Measurements from ENCODE around the gene CADM2. TPM values are rescaled to one million over a fixed set of nuclear protein-coding genes. Genes with fewer than 3 reads are reported as not detected.

Gene CADM2
- total RNA-seq, 1 experiment from 2014 or later, result 1.3 TPM

DNA sequence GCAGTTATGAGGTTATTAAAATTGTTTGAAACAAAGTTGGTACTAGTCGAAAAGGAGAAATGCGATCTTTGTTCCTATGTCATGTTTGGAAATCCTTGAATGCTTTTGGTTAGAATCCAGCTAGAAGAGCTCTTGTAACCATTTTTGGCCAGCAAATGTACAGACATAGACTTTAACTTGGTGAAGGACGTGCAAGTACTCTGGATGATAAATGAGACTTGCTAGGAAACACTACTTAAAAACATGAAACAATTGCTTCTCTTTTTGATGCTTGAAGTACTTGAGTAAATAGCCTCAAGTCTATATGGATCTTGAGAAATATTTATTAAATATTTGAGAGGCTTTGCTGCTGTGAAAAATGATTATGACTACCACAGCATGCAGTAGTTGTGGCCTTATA lies 95.8 kb downstream of the CADM2 start:
- Mint-ChIP-seq H3K9me3 (ENCODE audit: low read depth, unreplicated experiment) (no peaks in the 10 kb centered on the region), H3K4me3 (ENCODE audit: low read depth, unreplicated experiment) (no peak overlapping the region), H3K4me1 (ENCODE audit: low read depth, unreplicated experiment) (no peaks in the 10 kb centered on the region), H3K27ac (ENCODE audit: unreplicated experiment) (no peak overlapping the region), H3K27me3 (ENCODE audit: unreplicated experiment) (no peaks in the 10 kb centered on the region), H3K36me3 (ENCODE audit: insufficient read depth, unreplicated experiment) (no peaks in the 10 kb centered on the region)
- intact Hi-C loops (cut with micrococcal nuclease; ENCODE audit: unreplicated experiment), result no loop called here
- TF ChIP-seq, protein P1, sequence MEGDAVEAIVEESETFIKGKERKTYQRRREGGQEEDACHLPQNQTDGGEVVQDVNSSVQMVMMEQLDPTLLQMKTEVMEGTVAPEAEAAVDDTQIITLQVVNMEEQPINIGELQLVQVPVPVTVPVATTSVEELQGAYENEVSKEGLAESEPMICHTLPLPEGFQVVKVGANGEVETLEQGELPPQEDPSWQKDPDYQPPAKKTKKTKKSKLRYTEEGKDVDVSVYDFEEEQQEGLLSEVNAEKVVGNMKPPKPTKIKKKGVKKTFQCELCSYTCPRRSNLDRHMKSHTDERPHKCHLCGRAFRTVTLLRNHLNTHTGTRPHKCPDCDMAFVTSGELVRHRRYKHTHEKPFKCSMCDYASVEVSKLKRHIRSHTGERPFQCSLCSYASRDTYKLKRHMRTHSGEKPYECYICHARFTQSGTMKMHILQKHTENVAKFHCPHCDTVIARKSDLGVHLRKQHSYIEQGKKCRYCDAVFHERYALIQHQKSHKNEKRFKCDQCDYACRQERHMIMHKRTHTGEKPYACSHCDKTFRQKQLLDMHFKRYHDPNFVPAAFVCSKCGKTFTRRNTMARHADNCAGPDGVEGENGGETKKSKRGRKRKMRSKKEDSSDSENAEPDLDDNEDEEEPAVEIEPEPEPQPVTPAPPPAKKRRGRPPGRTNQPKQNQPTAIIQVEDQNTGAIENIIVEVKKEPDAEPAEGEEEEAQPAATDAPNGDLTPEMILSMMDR (IDR thresholded peaks at IDR 0.05; ENCODE audit: unreplicated experiment), result no peak
- BruUV-seq (replicated peaks), result no TSS peak
- DNase-seq, result no peak
- CTCF ChIA-PET, result no interaction called here

DNA sequence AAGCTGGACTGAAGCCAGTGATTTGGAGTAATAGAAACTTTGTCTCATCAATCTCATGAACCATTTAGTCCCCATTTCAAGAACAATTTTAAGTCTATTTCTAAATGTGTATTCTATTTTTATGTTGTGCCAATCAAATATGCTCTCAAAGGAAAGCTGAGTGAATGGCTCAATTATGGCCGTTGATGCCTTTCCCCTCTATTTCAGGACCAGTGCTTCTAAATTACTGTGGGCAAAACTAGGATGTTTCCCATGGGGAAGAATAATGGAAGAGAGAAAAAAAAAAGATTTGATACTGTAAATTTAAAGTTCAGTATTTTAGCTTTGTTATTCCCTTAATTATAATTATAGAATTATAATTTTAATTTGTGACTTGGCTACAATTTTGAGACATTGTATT lies 110.1 kb downstream of the CADM2 start:
- CTCF ChIA-PET, result no interaction called here

DNA sequence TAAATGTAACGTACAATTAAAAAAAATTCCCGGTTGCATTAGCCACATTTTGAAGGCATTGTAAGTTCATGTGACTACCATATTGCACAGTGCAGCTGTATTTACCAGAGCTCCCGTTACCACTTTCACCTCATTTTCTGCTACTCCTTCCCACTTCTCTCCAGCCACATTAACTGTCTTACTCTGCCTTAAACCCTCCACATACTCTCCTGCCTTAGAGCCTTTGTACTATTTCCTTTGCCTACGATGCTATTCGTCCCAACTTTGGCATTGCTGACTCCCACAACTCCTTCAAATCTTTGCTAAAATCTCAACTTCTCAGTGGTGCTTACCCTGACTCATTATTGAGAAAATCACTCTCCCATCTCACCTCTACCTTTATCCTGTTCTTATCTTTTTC lies 115.2 kb downstream of the CADM2 start:
- Mint-ChIP-seq H3K36me3 (ENCODE audit: insufficient read depth, unreplicated experiment) (no peaks in the 10 kb centered on the region), H3K27ac (ENCODE audit: unreplicated experiment) (no peak overlapping the region), H3K9me3 (ENCODE audit: low read depth, unreplicated experiment) (no peaks in the 10 kb centered on the region), H3K4me3 (ENCODE audit: low read depth, unreplicated experiment) (no peak overlapping the region), H3K27me3 (ENCODE audit: unreplicated experiment) (no peaks in the 10 kb centered on the region), H3K4me1 (ENCODE audit: low read depth, unreplicated experiment) (no peaks in the 10 kb centered on the region)
- no TSS peak for BruUV-seq (replicated peaks)
- intact Hi-C loops (cut with micrococcal nuclease; ENCODE audit: unreplicated experiment), result no loop called here
- no peak for DNase-seq
- CTCF ChIA-PET, result no interaction called here
- TF ChIP-seq, protein P1 (IDR thresholded peaks at IDR 0.05; ENCODE audit: unreplicated experiment), result no peak

More for the DNA sequence above, 110.1 kb downstream of the CADM2 start:
- no TSS peak for BruUV-seq (replicated peaks)
- Mint-ChIP-seq H3K4me3 (ENCODE audit: low read depth, unreplicated experiment) (no peak overlapping the region), H3K27ac (ENCODE audit: unreplicated experiment) (no peak overlapping the region), H3K36me3 (ENCODE audit: insufficient read depth, unreplicated experiment) (no peaks in the 10 kb centered on the region), H3K27me3 (ENCODE audit: unreplicated experiment) (no peaks in the 10 kb centered on the region), H3K4me1 (ENCODE audit: low read depth, unreplicated experiment) (peaks cover 8% of the 10 kb centered on the region), H3K9me3 (ENCODE audit: low read depth, unreplicated experiment) (no peaks in the 10 kb centered on the region)
- no peak for DNase-seq
- intact Hi-C loops (cut with micrococcal nuclease; ENCODE audit: unreplicated experiment), result no loop called here
- TF ChIP-seq, protein P1 (IDR thresholded peaks at IDR 0.05; ENCODE audit: unreplicated experiment), result no peak

DNA sequence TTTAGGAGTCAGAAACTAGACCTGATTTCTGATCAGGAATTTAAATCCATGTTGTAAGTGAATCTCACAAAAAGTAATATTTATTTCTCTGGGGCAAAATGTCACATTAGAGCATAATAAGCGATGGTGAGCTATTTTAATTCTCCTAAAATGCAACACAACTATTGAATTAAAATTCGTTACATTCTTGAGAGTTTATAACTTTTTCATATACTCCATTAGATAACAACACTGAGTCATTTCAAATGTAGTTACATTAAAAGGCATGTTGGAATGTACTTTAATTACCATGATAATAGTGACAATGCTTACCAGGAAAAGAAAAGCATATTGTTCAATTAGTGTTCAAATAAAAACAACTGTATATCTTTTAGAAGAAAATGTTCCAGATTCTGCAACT lies 116.9 kb downstream of the CADM2 start:
- Mint-ChIP-seq H3K27ac (ENCODE audit: unreplicated experiment) (no peak overlapping the region), H3K9me3 (ENCODE audit: low read depth, unreplicated experiment) (no peaks in the 10 kb centered on the region), H3K4me1 (ENCODE audit: low read depth, unreplicated experiment) (no peaks in the 10 kb centered on the region), H3K36me3 (ENCODE audit: insufficient read depth, unreplicated experiment) (no peaks in the 10 kb centered on the region), H3K27me3 (ENCODE audit: unreplicated experiment) (no peaks in the 10 kb centered on the region), H3K4me3 (ENCODE audit: low read depth, unreplicated experiment) (no peak overlapping the region)
- no TSS peak for BruUV-seq (replicated peaks)
- CTCF ChIA-PET, result no interaction called here
- TF ChIP-seq, protein P1 (IDR thresholded peaks at IDR 0.05; ENCODE audit: unreplicated experiment), result no peak
- intact Hi-C loops (cut with micrococcal nuclease; ENCODE audit: unreplicated experiment), result no loop called here
- DNase-seq, result no peak

DNA sequence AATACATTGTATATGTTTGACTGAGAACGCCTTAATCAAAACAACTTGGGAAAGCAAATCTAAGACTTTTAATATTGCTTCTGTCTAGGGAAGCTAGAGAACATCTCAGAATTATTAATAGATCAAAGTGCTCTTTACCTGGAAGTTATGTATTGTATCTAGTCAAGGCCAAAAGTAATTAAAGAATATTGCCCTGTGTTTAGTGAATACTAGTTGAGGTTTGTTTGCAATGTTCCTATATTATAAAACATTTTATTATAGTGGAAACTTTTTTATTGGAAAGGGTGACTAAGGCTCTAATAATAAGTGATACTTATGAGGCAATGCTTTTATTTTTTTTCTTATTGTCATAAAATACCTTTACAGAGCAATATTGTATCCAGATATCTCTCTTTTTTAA lies 118.2 kb downstream of the CADM2 start:
- no peaks in the 10 kb centered on the region for H3K36me3 Mint-ChIP-seq (ENCODE audit: insufficient read depth, unreplicated experiment)
- no peak overlapping the region for H3K27ac Mint-ChIP-seq (ENCODE audit: unreplicated experiment)
- H3K27me3 Mint-ChIP-seq (ENCODE audit: unreplicated experiment), result no peaks in the 10 kb centered on the region
- no peak for DNase-seq
- TF ChIP-seq, protein P1 (IDR thresholded peaks at IDR 0.05; ENCODE audit: unreplicated experiment), result no peak
- intact Hi-C loops (cut with micrococcal nuclease; ENCODE audit: unreplicated experiment), result no loop called here
- no peak overlapping the region for H3K4me3 Mint-ChIP-seq (ENCODE audit: low read depth, unreplicated experiment)
- no TSS peak for BruUV-seq (replicated peaks)
- CTCF ChIA-PET, result no interaction called here
- H3K9me3 Mint-ChIP-seq (ENCODE audit: low read depth, unreplicated experiment), result no peaks in the 10 kb centered on the region
- H3K4me1 Mint-ChIP-seq (ENCODE audit: low read depth, unreplicated experiment), result peaks cover 9% of the 10 kb centered on the region

Measured in Calu3 (cell line).